Measurements from ENCODE around the gene CCL8. TPM values are rescaled to one million over a fixed set of nuclear protein-coding genes. Genes with fewer than 3 reads are reported as not detected.

CCL8 gene
- polyA plus RNA-seq, 6 donors from 2014 or later: not detected

- Mint-ChIP-seq H3K27ac (peak within 1 kb of the TSS in 2 of 6 donors; percentile 6 to 84), H3K9me3 (no peaks in the 10 kb centered on the region), H3K36me3 (no peaks in the 10 kb centered on the region), H3K4me3 (no peak within 1 kb of the TSS), H3K27me3 (peaks cover 23 to 28% (median 26%) of the 10 kb centered on the region in 3 donors), H3K4me1 (peaks cover 6 to 10% (median 10%) of the 10 kb centered on the region in 3 donors)
- ATAC-seq (ENCODE audit: low read depth in 2 of 2): no peak
- DNase-seq: no peak
Measured at GRCh38 chr17:34363183-34363661, 44.0 kb downstream of the CCL8 start, which contains the start of gene CCL1. Gene CCL1, minus strand, starts transcription at chr17:34363233. Its CDS starts 72 bp downstream, at chr17:34363161.

GRCh38 chr17:34364751-34365150 lies 45.5 kb downstream of the CCL8 start:
- Mint-ChIP-seq H3K27me3 (peaks cover 20 to 28% (median 23%) of the 10 kb centered on the region in 3 donors), H3K4me1 (peaks cover 6 to 10% (median 10%) of the 10 kb centered on the region in 3 donors), H3K9me3 (no peaks in the 10 kb centered on the region), H3K4me3 (no peak overlapping the region), H3K36me3 (no peaks in the 10 kb centered on the region), H3K27ac (peak overlapping the region in 1 of 6 donors; percentile 59)
- ATAC-seq (ENCODE audit: low read depth in 2 of 2) (no peak), DNase-seq (no peak)

- Mint-ChIP-seq H3K4me1 (peaks cover 6 to 15% (median 10%) of the 10 kb centered on the region in 3 donors), H3K36me3 (no peaks in the 10 kb centered on the region), H3K4me3 (no peak overlapping the region), H3K9me3 (no peaks in the 10 kb centered on the region), H3K27me3 (peaks cover 20 to 28% (median 23%) of the 10 kb centered on the region in 3 donors), H3K27ac (peak overlapping the region in 1 of 6 donors; percentile 59)
- no peak for ATAC-seq (ENCODE audit: low read depth in 2 of 2)
- no peak for DNase-seq
Measured at GRCh38 chr17:34365340-34365739, 46.1 kb downstream of the CCL8 start.

DNA sequence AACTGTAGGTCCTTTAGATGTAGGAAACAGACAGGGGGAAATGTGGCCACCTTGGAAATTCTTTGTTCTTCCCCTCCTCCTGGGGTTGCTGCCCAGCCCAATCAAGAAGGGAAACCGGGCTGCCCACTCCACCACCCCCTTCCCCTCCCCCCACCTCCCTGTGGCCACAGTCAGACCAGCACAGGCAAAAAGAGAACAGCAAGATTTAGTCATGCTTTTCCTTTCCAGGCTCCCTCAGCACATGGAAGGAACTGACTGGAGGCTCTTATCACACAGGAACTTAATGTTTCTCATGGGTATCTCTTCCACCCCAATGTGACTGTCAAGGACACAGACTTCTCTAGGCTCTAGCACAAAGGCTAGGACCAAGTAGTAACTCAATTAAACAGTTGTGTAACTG lies 46.8 kb downstream of the CCL8 start:
- peaks cover 20 to 28% (median 22%) of the 10 kb centered on the region in 3 donors for H3K27me3 Mint-ChIP-seq
- no peak overlapping the region for H3K27ac Mint-ChIP-seq
- H3K4me1 Mint-ChIP-seq: peaks cover 6 to 15% (median 10%) of the 10 kb centered on the region in 3 donors
- H3K9me3 Mint-ChIP-seq: no peaks in the 10 kb centered on the region
- no peak for DNase-seq
- H3K36me3 Mint-ChIP-seq: no peaks in the 10 kb centered on the region
- H3K4me3 Mint-ChIP-seq: no peak overlapping the region
- no peak for ATAC-seq (ENCODE audit: low read depth in 2 of 2)

DNA sequence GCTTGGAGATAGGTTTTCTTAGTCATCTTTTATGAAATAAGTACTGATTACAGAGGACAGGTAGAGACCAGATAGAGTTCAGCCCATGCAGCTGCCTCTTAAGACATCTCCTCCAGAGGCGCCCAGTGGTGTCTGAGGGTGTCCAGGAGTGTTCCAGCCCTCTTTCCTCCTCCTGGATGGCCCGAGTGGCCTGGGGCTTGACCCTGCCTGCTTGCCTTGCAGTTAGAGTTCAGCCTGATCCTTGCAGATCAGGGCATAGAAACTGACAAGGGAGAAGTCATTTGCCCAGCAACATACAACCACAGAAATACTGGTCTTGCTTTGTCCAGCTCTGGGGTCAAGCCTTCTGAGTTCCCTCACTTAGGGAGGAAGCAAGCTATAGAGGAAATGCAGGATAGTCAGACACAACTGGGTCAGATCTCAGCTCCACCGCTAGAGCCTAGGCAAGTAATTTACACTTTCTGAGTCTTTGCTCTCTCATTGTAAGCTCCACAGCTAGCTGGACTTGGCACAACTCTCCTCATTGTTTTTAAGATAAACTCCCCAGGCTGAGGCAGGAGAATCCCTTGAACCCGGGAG lies 47.4 kb downstream of the CCL8 start:
- H3K36me3 Mint-ChIP-seq: no peaks in the 10 kb centered on the region
- no peaks in the 10 kb centered on the region for H3K9me3 Mint-ChIP-seq
- no peak overlapping the region for H3K4me3 Mint-ChIP-seq
- peaks cover 16 to 23% (median 16%) of the 10 kb centered on the region in 3 donors for H3K27me3 Mint-ChIP-seq
- peaks cover 6 to 15% (median 10%) of the 10 kb centered on the region in 3 donors for H3K4me1 Mint-ChIP-seq
- ATAC-seq (ENCODE audit: low read depth in 2 of 2) (no peak), DNase-seq (no peak)
- no peak overlapping the region for H3K27ac Mint-ChIP-seq

GRCh38 chr17:34367486-34368195 lies 48.4 kb downstream of the CCL8 start:
- DNase-seq (no peak), ATAC-seq (ENCODE audit: low read depth in 2 of 2) (no peak)
- no peak overlapping the region for H3K27ac Mint-ChIP-seq
- peaks cover 6 to 15% (median 10%) of the 10 kb centered on the region in 3 donors for H3K4me1 Mint-ChIP-seq
- no peaks in the 10 kb centered on the region for H3K9me3 Mint-ChIP-seq
- H3K27me3 Mint-ChIP-seq: peaks cover 13 to 14% (median 13%) of the 10 kb centered on the region in 3 donors
- peak overlapping the region in 1 of 8 donors; percentile 54 for H3K4me3 Mint-ChIP-seq
- no peaks in the 10 kb centered on the region for H3K36me3 Mint-ChIP-seq

GRCh38 chr17:34368196-34368945 lies 49.1 kb downstream of the CCL8 start:
- peaks cover 12 to 14% (median 13%) of the 10 kb centered on the region in 3 donors for H3K27me3 Mint-ChIP-seq
- no peak overlapping the region for H3K27ac Mint-ChIP-seq
- ATAC-seq (ENCODE audit: low read depth in 2 of 2) (no peak), DNase-seq (no peak)
- no peaks in the 10 kb centered on the region for H3K36me3 Mint-ChIP-seq
- no peaks in the 10 kb centered on the region for H3K9me3 Mint-ChIP-seq
- no peak overlapping the region for H3K4me3 Mint-ChIP-seq
- H3K4me1 Mint-ChIP-seq: peaks cover 6 to 15% (median 10%) of the 10 kb centered on the region in 3 donors

DNA sequence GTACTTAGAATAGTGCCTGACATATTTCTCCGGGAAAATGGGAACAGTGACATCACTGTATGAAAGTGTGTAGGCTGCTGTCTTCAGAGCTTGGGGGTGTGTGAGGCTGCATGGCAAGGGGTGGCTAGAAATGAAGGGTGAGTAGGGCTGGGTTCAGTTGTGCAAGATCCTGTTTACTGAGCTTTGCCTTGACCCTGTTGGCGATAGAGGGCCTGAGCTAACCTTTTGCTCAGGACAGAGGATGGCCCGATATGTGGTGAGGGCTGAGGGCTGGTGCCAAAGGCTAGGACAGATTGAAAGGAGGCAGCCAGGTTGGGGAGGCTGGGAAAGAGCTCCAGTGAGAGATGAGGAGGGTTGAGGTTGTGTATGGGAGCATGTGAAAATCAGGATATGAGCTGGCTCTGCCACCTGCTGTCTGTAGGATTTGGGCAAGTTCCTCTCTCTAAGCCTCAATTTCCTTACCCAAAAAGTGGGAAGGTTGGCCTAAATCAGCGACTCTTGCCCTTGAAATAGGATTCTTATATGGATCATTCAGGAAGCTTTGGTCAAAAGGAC lies 49.8 kb downstream of the CCL8 start:
- DNase-seq: no peak

GRCh38 chr17:34369571-34369970 lies 50.3 kb downstream of the CCL8 start:
- peaks cover 12 to 14% (median 13%) of the 10 kb centered on the region in 3 donors for H3K27me3 Mint-ChIP-seq
- no peaks in the 10 kb centered on the region for H3K9me3 Mint-ChIP-seq
- no peak for ATAC-seq (ENCODE audit: low read depth in 2 of 2)
- DNase-seq: no peak
- H3K36me3 Mint-ChIP-seq: no peaks in the 10 kb centered on the region
- H3K4me1 Mint-ChIP-seq: peaks cover 6 to 15% (median 10%) of the 10 kb centered on the region in 3 donors
- H3K27ac Mint-ChIP-seq: peak overlapping the region in 1 of 6 donors; percentile 49
- H3K4me3 Mint-ChIP-seq: no peak overlapping the region

More for the DNA sequence above, 49.8 kb downstream of the CCL8 start:
- peaks cover 6 to 15% (median 10%) of the 10 kb centered on the region in 3 donors for H3K4me1 Mint-ChIP-seq
- H3K27me3 Mint-ChIP-seq: peaks cover 12 to 14% (median 13%) of the 10 kb centered on the region in 3 donors
- H3K9me3 Mint-ChIP-seq: no peaks in the 10 kb centered on the region
- H3K4me3 Mint-ChIP-seq: no peak overlapping the region
- no peaks in the 10 kb centered on the region for H3K36me3 Mint-ChIP-seq
- ATAC-seq (ENCODE audit: low read depth in 2 of 2): no peak
- no peak overlapping the region for H3K27ac Mint-ChIP-seq

DNA sequence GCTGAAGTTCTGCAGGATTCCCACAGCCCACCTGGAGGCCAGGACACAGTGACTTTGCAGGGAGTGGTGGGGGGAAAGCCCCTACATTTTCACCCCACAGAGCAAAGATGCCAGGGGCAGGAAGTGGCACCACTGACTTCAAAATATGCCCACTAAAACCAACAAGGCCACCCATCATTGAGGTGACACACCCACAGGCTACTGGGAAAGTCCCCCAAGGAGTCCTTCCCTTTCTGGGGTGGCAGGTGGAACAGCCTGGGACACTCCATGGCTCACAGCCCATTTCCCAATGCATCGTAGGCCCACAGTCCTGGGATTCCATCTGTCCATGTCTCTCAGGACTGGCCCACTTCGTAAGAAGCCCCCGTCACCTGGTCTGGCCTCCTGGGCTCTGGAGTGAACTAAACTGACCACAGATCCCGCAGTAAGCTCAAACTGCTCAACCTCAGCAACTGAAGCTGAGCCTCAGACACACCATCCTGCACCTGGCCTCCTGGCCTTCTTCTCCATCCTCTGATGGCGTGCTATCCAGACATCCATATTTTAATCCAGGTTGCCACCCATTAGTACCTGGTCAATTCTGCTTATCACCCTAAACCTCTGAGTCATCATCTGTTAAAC lies 51.3 kb downstream of the CCL8 start:
- Mint-ChIP-seq H3K4me1 (peaks cover 0 to 7% (median 3%) of the 10 kb centered on the region in 3 donors), H3K4me3 (no peak overlapping the region), H3K27ac (no peak overlapping the region), H3K9me3 (no peaks in the 10 kb centered on the region), H3K36me3 (no peaks in the 10 kb centered on the region), H3K27me3 (peaks cover 3 to 6% (median 4%) of the 10 kb centered on the region in 3 donors)
- ATAC-seq (ENCODE audit: low read depth in 2 of 2): no peak
- DNase-seq: no peak

DNA sequence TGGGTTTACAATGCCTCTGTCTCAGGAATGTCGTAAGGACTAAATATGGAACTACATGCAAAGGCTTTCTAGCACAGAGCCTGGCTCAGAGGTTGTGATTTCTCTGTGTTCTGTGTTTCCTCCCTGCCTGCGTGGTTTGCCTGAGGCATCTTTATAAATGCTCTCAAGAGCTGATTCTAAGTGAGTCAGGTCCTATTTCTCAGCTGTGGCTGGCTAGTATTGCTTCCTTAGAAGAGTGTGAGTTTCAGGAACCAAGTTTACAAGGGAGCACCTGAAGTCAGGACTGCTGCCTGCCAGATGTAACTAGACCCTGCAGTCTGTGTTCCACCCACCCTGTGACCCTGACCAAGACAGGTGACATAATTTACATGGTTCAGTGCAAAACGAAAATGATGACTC lies 51.8 kb downstream of the CCL8 start:
- H3K4me1 Mint-ChIP-seq: peaks cover 0 to 4% (median 0%) of the 10 kb centered on the region in 3 donors
- no peak overlapping the region for H3K4me3 Mint-ChIP-seq
- no peaks in the 10 kb centered on the region for H3K9me3 Mint-ChIP-seq
- no peak for DNase-seq
- H3K36me3 Mint-ChIP-seq: no peaks in the 10 kb centered on the region
- no peak for ATAC-seq (ENCODE audit: low read depth in 2 of 2)
- no peak overlapping the region for H3K27ac Mint-ChIP-seq
- peaks cover 0 to 3% (median 0%) of the 10 kb centered on the region in 3 donors for H3K27me3 Mint-ChIP-seq
